Measurements from ENCODE around the gene KRT82.

DNA sequence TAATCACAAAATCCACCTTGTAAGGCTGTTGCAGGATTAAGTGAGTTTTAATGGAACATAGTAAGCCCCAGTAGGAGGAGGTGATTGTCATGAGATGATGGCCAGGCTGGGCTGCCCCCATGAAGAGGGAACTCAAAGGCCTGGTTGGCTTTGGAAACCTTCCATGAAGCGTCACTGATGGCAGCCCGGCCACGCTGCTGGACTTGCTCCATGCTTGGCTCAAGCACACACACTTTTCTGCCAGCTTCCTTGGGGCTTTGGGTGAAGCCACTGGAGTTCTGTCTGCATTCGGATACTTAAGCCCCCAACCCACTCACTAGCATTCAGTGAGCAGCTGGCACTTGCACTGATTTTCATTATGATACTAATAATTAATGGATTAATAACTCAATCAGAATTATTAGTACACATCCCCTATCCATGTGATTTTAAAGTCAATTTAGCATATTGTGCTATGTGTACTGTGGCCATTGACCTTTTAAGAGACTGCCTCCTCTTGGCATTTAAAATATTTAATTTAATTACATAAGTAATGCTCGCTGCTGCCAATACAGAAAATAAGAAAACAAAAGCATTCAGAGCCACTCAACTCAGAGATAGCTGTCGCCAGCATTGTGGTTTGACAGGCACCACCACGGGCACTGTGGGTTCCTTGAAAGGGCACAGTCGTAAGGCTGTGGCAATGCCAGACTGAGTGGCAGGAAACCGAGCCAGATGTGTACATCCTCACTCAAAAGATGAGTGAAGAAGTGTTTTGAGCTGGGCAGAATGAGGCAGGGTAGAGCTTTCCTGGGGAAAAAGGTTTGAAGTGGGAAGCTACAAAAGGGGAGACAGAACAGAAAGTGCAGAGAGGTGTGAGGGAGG, 54.7 kb downstream of the KRT82 start:
- TF ChIP-seq TAF1 (IDR thresholded peaks at IDR 0.05; ENCODE audit: borderline replicate concordance, insufficient read depth, low read length) (no peak), POLR2AphosphoS5 (IDR thresholded peaks at IDR 0.05; ENCODE audit: low read depth, low read length) (no peak)
- TF ChIP-seq, protein P1, sequence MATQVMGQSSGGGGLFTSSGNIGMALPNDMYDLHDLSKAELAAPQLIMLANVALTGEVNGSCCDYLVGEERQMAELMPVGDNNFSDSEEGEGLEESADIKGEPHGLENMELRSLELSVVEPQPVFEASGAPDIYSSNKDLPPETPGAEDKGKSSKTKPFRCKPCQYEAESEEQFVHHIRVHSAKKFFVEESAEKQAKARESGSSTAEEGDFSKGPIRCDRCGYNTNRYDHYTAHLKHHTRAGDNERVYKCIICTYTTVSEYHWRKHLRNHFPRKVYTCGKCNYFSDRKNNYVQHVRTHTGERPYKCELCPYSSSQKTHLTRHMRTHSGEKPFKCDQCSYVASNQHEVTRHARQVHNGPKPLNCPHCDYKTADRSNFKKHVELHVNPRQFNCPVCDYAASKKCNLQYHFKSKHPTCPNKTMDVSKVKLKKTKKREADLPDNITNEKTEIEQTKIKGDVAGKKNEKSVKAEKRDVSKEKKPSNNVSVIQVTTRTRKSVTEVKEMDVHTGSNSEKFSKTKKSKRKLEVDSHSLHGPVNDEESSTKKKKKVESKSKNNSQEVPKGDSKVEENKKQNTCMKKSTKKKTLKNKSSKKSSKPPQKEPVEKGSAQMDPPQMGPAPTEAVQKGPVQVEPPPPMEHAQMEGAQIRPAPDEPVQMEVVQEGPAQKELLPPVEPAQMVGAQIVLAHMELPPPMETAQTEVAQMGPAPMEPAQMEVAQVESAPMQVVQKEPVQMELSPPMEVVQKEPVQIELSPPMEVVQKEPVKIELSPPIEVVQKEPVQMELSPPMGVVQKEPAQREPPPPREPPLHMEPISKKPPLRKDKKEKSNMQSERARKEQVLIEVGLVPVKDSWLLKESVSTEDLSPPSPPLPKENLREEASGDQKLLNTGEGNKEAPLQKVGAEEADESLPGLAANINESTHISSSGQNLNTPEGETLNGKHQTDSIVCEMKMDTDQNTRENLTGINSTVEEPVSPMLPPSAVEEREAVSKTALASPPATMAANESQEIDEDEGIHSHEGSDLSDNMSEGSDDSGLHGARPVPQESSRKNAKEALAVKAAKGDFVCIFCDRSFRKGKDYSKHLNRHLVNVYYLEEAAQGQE (IDR thresholded peaks at IDR 0.05; ENCODE audit: insufficient read depth in 1 of 2, low read depth in 2 of 2, low read length in 2 of 2), result no peak
